Measurements from ENCODE around the gene SERP1. TPM values are rescaled to one million over a fixed set of nuclear protein-coding genes. Genes with fewer than 3 reads are reported as not detected.
A peak's percentile ranks its signal among the peaks of the same experiment; 100 is the strongest.
"Not testable (repeated sequence)": the region's sequence is repeated elsewhere in the genome, so short reads cannot be mapped to it uniquely, and the experiment has no call there.

SERP1 gene
- total RNA-seq, 1 experiment from 2014 or later = 133 TPM

- Histone ChIP-seq H3K4me3 (ENCODE audit: insufficient read depth, low read depth, low read length) (no peak overlapping the region), H3K36me3 (replicated peaks; ENCODE audit: control insufficient read depth, insufficient read depth, low read length) (no peaks in the 10 kb centered on the region), H3K27me3 (ENCODE audit: control insufficient read depth, insufficient read depth, low read length) (no peaks in the 10 kb centered on the region)
- peak; percentile 17 for DNase-seq
Observed at GRCh38 chr3:150520408-150520807, 25.9 kb downstream of the SERP1 start.

- Histone ChIP-seq H3K36me3 (replicated peaks; ENCODE audit: control insufficient read depth, insufficient read depth, low read length) (no peaks in the 10 kb centered on the region), H3K4me3 (ENCODE audit: insufficient read depth, low read depth, low read length) (no peak overlapping the region), H3K27me3 (ENCODE audit: control insufficient read depth, insufficient read depth, low read length) (no peaks in the 10 kb centered on the region)
- no peak for DNase-seq
Observed at GRCh38 chr3:150519026-150519425, 27.3 kb downstream of the SERP1 start.

- no peak for DNase-seq
- no peak overlapping the region for H3K4me3 ChIP-seq (ENCODE audit: insufficient read depth, low read depth, low read length)
- H3K36me3 ChIP-seq (replicated peaks; ENCODE audit: control insufficient read depth, insufficient read depth, low read length) = no peaks in the 10 kb centered on the region
- H3K27me3 ChIP-seq (ENCODE audit: control insufficient read depth, insufficient read depth, low read length) = no peaks in the 10 kb centered on the region
Observed at GRCh38 chr3:150515210-150515609, 31.1 kb downstream of the SERP1 start.

GRCh38 chr3:150511122-150511821 is 35.0 kb downstream of the SERP1 start:
- no peaks in the 10 kb centered on the region for H3K27me3 ChIP-seq (ENCODE audit: control insufficient read depth, insufficient read depth, low read length)
- no peak overlapping the region for H3K4me3 ChIP-seq (ENCODE audit: insufficient read depth, low read depth, low read length)
- H3K36me3 ChIP-seq (replicated peaks; ENCODE audit: control insufficient read depth, insufficient read depth, low read length) = no peaks in the 10 kb centered on the region
- no peak for DNase-seq

GRCh38 chr3:150509780-150510179 is 36.5 kb downstream of the SERP1 start:
- H3K27me3 ChIP-seq (ENCODE audit: control insufficient read depth, insufficient read depth, low read length) = no peaks in the 10 kb centered on the region
- H3K4me3 ChIP-seq (ENCODE audit: insufficient read depth, low read depth, low read length) = no peak overlapping the region
- DNase-seq = no peak
- no peaks in the 10 kb centered on the region for H3K36me3 ChIP-seq (replicated peaks; ENCODE audit: control insufficient read depth, insufficient read depth, low read length)

GRCh38 chr3:150508401-150508800 is 37.9 kb downstream of the SERP1 start:
- H3K4me3 ChIP-seq (ENCODE audit: insufficient read depth, low read depth, low read length) = no peak overlapping the region

GRCh38 chr3:150504483-150504882 is 41.8 kb downstream of the SERP1 start:
- no peak for DNase-seq
- Histone ChIP-seq H3K4me3 (ENCODE audit: insufficient read depth, low read depth, low read length) (no peak overlapping the region), H3K27me3 (ENCODE audit: control insufficient read depth, insufficient read depth, low read length) (no peaks in the 10 kb centered on the region), H3K36me3 (replicated peaks; ENCODE audit: control insufficient read depth, insufficient read depth, low read length) (no peaks in the 10 kb centered on the region)

More at GRCh38 chr3:150508401-150508800, 37.9 kb downstream of the SERP1 start:
- no peaks in the 10 kb centered on the region for H3K27me3 ChIP-seq (ENCODE audit: control insufficient read depth, insufficient read depth, low read length)
- DNase-seq = no peak
- H3K36me3 ChIP-seq (replicated peaks; ENCODE audit: control insufficient read depth, insufficient read depth, low read length) = no peaks in the 10 kb centered on the region

- no peak for DNase-seq
Observed at GRCh38 chr3:150503402-150504099, 42.7 kb downstream of the SERP1 start.

GRCh38 chr3:150500960-150501359 is 45.3 kb downstream of the SERP1 start:
- not testable (repeated sequence) for H3K27me3 ChIP-seq (ENCODE audit: control insufficient read depth, insufficient read depth, low read length); H3K36me3 ChIP-seq (replicated peaks; ENCODE audit: control insufficient read depth, insufficient read depth, low read length); H3K4me3 ChIP-seq (ENCODE audit: insufficient read depth, low read depth, low read length); DNase-seq

More at GRCh38 chr3:150503402-150504099, 42.7 kb downstream of the SERP1 start:
- Histone ChIP-seq H3K36me3 (replicated peaks; ENCODE audit: control insufficient read depth, insufficient read depth, low read length) (no peaks in the 10 kb centered on the region), H3K4me3 (ENCODE audit: insufficient read depth, low read depth, low read length) (no peak overlapping the region), H3K27me3 (ENCODE audit: control insufficient read depth, insufficient read depth, low read length) (no peaks in the 10 kb centered on the region)

- Histone ChIP-seq H3K36me3 (replicated peaks; ENCODE audit: control insufficient read depth, insufficient read depth, low read length) (no peaks in the 10 kb centered on the region), H3K4me3 (ENCODE audit: insufficient read depth, low read depth, low read length) (no peak overlapping the region), H3K27me3 (ENCODE audit: control insufficient read depth, insufficient read depth, low read length) (no peaks in the 10 kb centered on the region)
- no peak for DNase-seq
Observed at GRCh38 chr3:150497956-150498355, 48.3 kb downstream of the SERP1 start.

- Histone ChIP-seq H3K27me3 (ENCODE audit: control insufficient read depth, insufficient read depth, low read length) (no peaks in the 10 kb centered on the region), H3K4me3 (ENCODE audit: insufficient read depth, low read depth, low read length) (no peak overlapping the region), H3K36me3 (replicated peaks; ENCODE audit: control insufficient read depth, insufficient read depth, low read length) (no peaks in the 10 kb centered on the region)
- peak; percentile 41 for DNase-seq
Observed at GRCh38 chr3:150495563-150496168, 50.6 kb downstream of the SERP1 start.

GRCh38 chr3:150495149-150495548 is 51.1 kb downstream of the SERP1 start:
- no peaks in the 10 kb centered on the region for H3K27me3 ChIP-seq (ENCODE audit: control insufficient read depth, insufficient read depth, low read length)
- DNase-seq = no peak

GRCh38 chr3:150494411-150494977 is 51.8 kb downstream of the SERP1 start:
- no peak for DNase-seq
- Histone ChIP-seq H3K4me3 (ENCODE audit: insufficient read depth, low read depth, low read length) (no peak overlapping the region), H3K36me3 (replicated peaks; ENCODE audit: control insufficient read depth, insufficient read depth, low read length) (no peaks in the 10 kb centered on the region), H3K27me3 (ENCODE audit: control insufficient read depth, insufficient read depth, low read length) (no peaks in the 10 kb centered on the region)

More at GRCh38 chr3:150495149-150495548, 51.1 kb downstream of the SERP1 start:
- no peak overlapping the region for H3K4me3 ChIP-seq (ENCODE audit: insufficient read depth, low read depth, low read length)
- H3K36me3 ChIP-seq (replicated peaks; ENCODE audit: control insufficient read depth, insufficient read depth, low read length) = no peaks in the 10 kb centered on the region

All from H7 (cell line).